ENCODE results near the gene AP1G2. TPM values are rescaled to one million over a fixed set of nuclear protein-coding genes. Genes with fewer than 3 reads are reported as not detected.

The AP1G2 gene
- total and polyA plus RNA-seq, 2 of the 4 experiments (the other 2 are of a cell fraction), result 2.9 to 19.2 TPM

GRCh38 chr14:23588884-23589598 lies 21.4 kb upstream of the AP1G2 start:
- Histone ChIP-seq H4K91ac (ENCODE audit: insufficient read depth, low read depth, low read length) (no peak overlapping the region), H3K14ac (replicated peaks; ENCODE audit: low read depth, low read length) (no peak overlapping the region), H2BK5ac (ENCODE audit: low read depth, low read length, poor library complexity, severe bottlenecking) (no peak overlapping the region), H3K9me3 (ENCODE audit: control insufficient read depth, insufficient read depth, low read length) (no peaks in the 10 kb centered on the region), H3K9ac (ENCODE audit: low read depth, low read length) (no peak overlapping the region), H3K23ac (ENCODE audit: low read depth, low read length) (no peak overlapping the region), H2BK20ac (ENCODE audit: low read depth, low read length) (no peak overlapping the region), H2AK5ac (ENCODE audit: low read depth, low read length) (no peak overlapping the region), H3K79me1 (ENCODE audit: low read depth in 1 of 2, low read length in 2 of 2) (no peaks in the 10 kb centered on the region), H3K18ac (ENCODE audit: low read depth, low read length) (no peak overlapping the region), H2AK9ac (replicated peaks; ENCODE audit: low read depth, low read length, poor library complexity) (no peak overlapping the region), H3K36me3 (ENCODE audit: control insufficient read depth, insufficient read depth, low read length) (no peaks in the 10 kb centered on the region), H3K4me3 (ENCODE audit: insufficient read depth, low read depth, low read length) (no peak overlapping the region), H4K5ac (ENCODE audit: low read depth, low read length) (no peak overlapping the region), H3K4me1 (ENCODE audit: control insufficient read depth, insufficient read depth, low read length) (no peaks in the 10 kb centered on the region), H3K4ac (ENCODE audit: low read depth, low read length) (no peak overlapping the region), H3K9me1 (ENCODE audit: insufficient read depth, low read length) (no peaks in the 10 kb centered on the region), H3K27ac (ENCODE audit: insufficient read depth, low read length) (no peak overlapping the region), H4K20me1 (ENCODE audit: insufficient read depth, low read length) (no peaks in the 10 kb centered on the region), H2BK15ac (ENCODE audit: low read depth, low read length) (no peak overlapping the region), H3K56ac (ENCODE audit: extremely low read depth, insufficient read depth, low read length) (no peak overlapping the region), H2AFZ (replicated peaks; ENCODE audit: low read length, poor library complexity) (peak overlapping the region; percentile 35), H3K4me2 (ENCODE audit: low read depth, low read length) (no peak overlapping the region), H3K27me3 (ENCODE audit: control insufficient read depth, insufficient read depth, low read length) (no peaks in the 10 kb centered on the region), H4K8ac (ENCODE audit: low read depth in 2 of 2, low read length in 2 of 2) (no peak overlapping the region), H2BK120ac (ENCODE audit: low read depth, low read length) (no peak overlapping the region)
- TF ChIP-seq, protein P1, sequence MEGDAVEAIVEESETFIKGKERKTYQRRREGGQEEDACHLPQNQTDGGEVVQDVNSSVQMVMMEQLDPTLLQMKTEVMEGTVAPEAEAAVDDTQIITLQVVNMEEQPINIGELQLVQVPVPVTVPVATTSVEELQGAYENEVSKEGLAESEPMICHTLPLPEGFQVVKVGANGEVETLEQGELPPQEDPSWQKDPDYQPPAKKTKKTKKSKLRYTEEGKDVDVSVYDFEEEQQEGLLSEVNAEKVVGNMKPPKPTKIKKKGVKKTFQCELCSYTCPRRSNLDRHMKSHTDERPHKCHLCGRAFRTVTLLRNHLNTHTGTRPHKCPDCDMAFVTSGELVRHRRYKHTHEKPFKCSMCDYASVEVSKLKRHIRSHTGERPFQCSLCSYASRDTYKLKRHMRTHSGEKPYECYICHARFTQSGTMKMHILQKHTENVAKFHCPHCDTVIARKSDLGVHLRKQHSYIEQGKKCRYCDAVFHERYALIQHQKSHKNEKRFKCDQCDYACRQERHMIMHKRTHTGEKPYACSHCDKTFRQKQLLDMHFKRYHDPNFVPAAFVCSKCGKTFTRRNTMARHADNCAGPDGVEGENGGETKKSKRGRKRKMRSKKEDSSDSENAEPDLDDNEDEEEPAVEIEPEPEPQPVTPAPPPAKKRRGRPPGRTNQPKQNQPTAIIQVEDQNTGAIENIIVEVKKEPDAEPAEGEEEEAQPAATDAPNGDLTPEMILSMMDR (conservative IDR thresholded peaks at IDR 0.05; ENCODE audit: low read depth, low read length), result peak; percentile 87
- TF ChIP-seq RAD21 (IDR thresholded peaks at IDR 0.05; ENCODE audit: low read length) (peak; percentile 78), MAZ (IDR thresholded peaks at IDR 0.05; ENCODE audit: borderline replicate concordance, low read depth, low read length) (0 out of 2 replicates have a peak, but pooled peaks have one; percentile 23), RCOR1 (IDR thresholded peaks at IDR 0.05; ENCODE audit: insufficient replicate concordance, low read length) (no peak), SMC3 (IDR thresholded peaks at IDR 0.05; ENCODE audit: low read depth, low read length) (peak; percentile 67)
- 0% methylated on average over 2 of the region's 5 CpGs; no CpG with 5 or more reads in 1 of the 2 experiments for WGBS, 2 experiments (ENCODE audit: extremely low coverage in 2 of 2, insufficient read length in 1 of 2)
- dilution Hi-C loops (cut with HindIII; ENCODE audit: low sequenced_read_pairs, unreplicated experiment), result no loop called here
- peak; percentile 100 for ATAC-seq (ENCODE audit: low read depth)
- in situ Hi-C loops (cut with MboI; ENCODE audit: low sequenced_read_pairs), result no loop called here
- intact Hi-C loops (cut with micrococcal nuclease), result loop anchor here (1.0 to 2.0 kb wide), 3 partner anchors 44 to 340 kb away; no protein-coding TSS in a partner anchor
- peak; percentile 84 for DNase-seq
- ChIA-PET CTCF (interaction anchor here (0.6 to 1.3 kb wide), 12 partner anchors 8 to 361 kb away, joined by 3 to 10 read pairs (median 3); no protein-coding TSS in a partner anchor), POLR2A (ENCODE audit: unreplicated experiment) (no interaction called here)
- BruUV-seq (replicated peaks), result no TSS peak

Data from IMR-90 (cell line).